Keratinocyte (primary cell): ENCODE results near the gene CCL20.

Source experiments
- CTCF ChIP-seq, 3 experiments: IDR thresholded peaks in 1 of 3; conservative IDR thresholded peaks in 1 of 3; optimal IDR thresholded peaks in 1 of 3; 2 replicates in 2 of 3; 3 replicates in 1 of 3; pipeline versions ENCODE3 to v1.5.1; 2011; ENCODE audit warnings: low read length in 3 of 3, mild to moderate bottlenecking in 3 of 3, moderate library complexity in 2 of 3, control low read depth in 1 of 3, inconsistent platforms in 1 of 3; ENCODE audit not compliant: insufficient read depth in 2 of 3; ENCODE audit errors: extremely low read depth in 1 of 3
- EZH2 ChIP-seq: IDR thresholded peaks from one replicate; pipeline ENCODE4 v1.6.1; 2012; ENCODE audit warnings: inconsistent platforms, mild to moderate bottlenecking, low read length, moderate library complexity

GRCh38 chr2:227853765-227854271 lies 40.2 kb downstream of the CCL20 start:
- TF ChIP-seq EZH2 = no peak
- TF ChIP-seq CTCF (optimal IDR thresholded peaks at IDR 0.05 in 1 of 3, IDR thresholded peaks at IDR 0.05 in 1 of 3, conservative IDR thresholded peaks at IDR 0.05 in 1 of 3; ENCODE audit: extremely low read depth in 1 of 3, insufficient read depth in 2 of 3, low read length in 3 of 3) = no peak
